ENCODE data around the gene ZNF624. TPM values are rescaled to one million over a fixed set of nuclear protein-coding genes. Genes with fewer than 3 reads are reported as not detected.
A peak's percentile ranks its signal among the peaks of the same experiment; 100 is the strongest.

ZNF624 gene
- total RNA-seq, 1 experiment from 2014 or later: 1.3 TPM

DNA sequence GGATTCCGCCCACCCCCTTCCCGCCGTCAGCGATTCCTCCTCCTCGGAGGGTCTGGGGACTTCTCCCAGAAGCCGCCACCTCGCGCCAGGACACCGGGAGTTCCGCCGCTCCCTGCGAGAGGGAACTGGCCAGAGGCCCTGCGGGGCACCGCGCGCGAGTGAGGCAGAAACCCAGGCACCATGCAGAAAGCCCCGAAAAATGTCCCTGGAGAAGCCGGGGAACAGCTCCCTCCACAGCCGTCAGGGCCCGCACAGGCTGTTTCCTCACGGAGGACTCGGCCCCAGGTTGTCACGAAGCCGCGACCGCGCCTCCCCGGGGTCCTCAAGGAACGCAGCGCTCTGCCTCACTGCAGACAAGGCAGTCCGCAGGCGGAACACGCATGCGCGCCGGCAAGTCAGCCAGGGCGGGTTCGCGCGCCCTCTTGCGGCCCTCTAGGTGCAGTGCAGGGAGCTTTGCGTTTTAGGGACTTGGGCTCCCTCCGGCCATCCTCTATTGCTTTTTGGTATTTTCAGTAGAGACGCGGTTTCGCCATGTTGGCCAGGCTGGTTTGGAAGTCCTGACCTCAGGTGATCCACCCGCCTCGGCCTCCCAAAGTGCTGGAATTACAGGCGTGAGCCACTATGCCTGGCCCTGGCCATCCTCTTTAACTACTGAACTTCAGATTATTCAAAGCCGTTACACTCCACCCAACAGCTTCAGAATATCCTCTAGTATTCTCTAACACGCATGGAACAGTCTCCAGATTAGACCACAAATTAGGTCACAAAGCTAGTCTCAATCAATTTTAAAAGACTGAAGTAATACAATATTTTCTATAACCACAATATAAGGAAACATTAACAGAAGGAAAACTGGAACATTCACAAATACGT lies 64.3 kb downstream of the ZNF624 start:
- Histone ChIP-seq H3K27me3 (ENCODE audit: insufficient read depth, low read length) (peaks cover 5% of the 10 kb centered on the region; the same call in 1 of the 2 replicates), H4K20me1 (ENCODE audit: control insufficient read depth, insufficient read depth, insufficient read length) (no peaks in the 10 kb centered on the region), H3K9ac (ENCODE audit: extremely low read depth, insufficient read length, low read length) (no peak overlapping the region), H4K5ac (ENCODE audit: insufficient read length, low read depth, low read length) (no peak overlapping the region), H3K9me3 (ENCODE audit: control insufficient read depth, low read depth, low read length) (no peaks in the 10 kb centered on the region), H3K4me1 (ENCODE audit: insufficient read depth, low read length) (no peaks in the 10 kb centered on the region), H2BK120ac (ENCODE audit: low read depth, low read length, poor library complexity, severe bottlenecking) (no peak overlapping the region), H3K18ac (ENCODE audit: insufficient read length, low read depth, low read length) (no peak overlapping the region), H3T11ph (ENCODE audit: low read length) (no peak overlapping the region), H3K27ac (ENCODE audit: insufficient read length, low read depth, low read length) (no peak overlapping the region), H3K14ac (ENCODE audit: insufficient read depth, low read length) (0 out of 2 replicates have a peak overlapping the region, but pooled peaks have one; percentile 21), H2BK12ac (ENCODE audit: insufficient read length, low read depth, low read length) (no peak overlapping the region), H3K79me1 (ENCODE audit: insufficient read depth, low read depth, low read length, poor library complexity, severe bottlenecking) (no peaks in the 10 kb centered on the region), H2BK5ac (ENCODE audit: insufficient read length, low read length) (no peak overlapping the region), H3K23me2 (ENCODE audit: insufficient read length, low read depth, low read length, poor library complexity, severe bottlenecking) (peaks cover 6% of the 10 kb centered on the region), H4K8ac (replicated peaks; ENCODE audit: insufficient read length, low read depth, low read length) (no peak overlapping the region), H3K23ac (ENCODE audit: insufficient read length, low read depth, low read length) (no peak overlapping the region), H2AFZ (ENCODE audit: low read length) (no peak overlapping the region), H2BK20ac (ENCODE audit: low read depth, low read length, poor library complexity, severe bottlenecking) (no peak overlapping the region), H2BK15ac (ENCODE audit: low read depth, low read length) (no peak overlapping the region), H2AK5ac (ENCODE audit: insufficient read length, low read length) (no peak overlapping the region), H3K4ac (ENCODE audit: low read depth, low read length) (no peak overlapping the region), H3K56ac (ENCODE audit: insufficient read length, low read depth, low read length) (no peak overlapping the region), H4K91ac (ENCODE audit: insufficient read length, low read depth, low read length) (no peak overlapping the region), H3K79me2 (ENCODE audit: insufficient read depth, low read length) (no peaks in the 10 kb centered on the region), H3K4me2 (ENCODE audit: insufficient read depth, insufficient read length, low read length) (peak overlapping the region; percentile 37)
- H3K27ac Mint-ChIP-seq: no peak overlapping the region; a peak in 1 of 7 replicates
- H3K4me1 Mint-ChIP-seq: peaks cover 8 to 17% of the 10 kb centered on the region in 2 experiments; a peak in 3 of 4 replicates
- peaks cover 12 to 17% of the 10 kb centered on the region in 2 experiments for H3K9me3 Mint-ChIP-seq
- H3K27me3 Mint-ChIP-seq (ENCODE audit: low read depth): peaks cover 43% of the 10 kb centered on the region
- H3K4me3 Mint-ChIP-seq: peak overlapping the region; percentile 66 to 78
- peaks cover 0 to 15% (median 2%) of the 10 kb centered on the region in 3 experiments; a peak in 6 of 7 replicates for H3K36me3 Mint-ChIP-seq (ENCODE audit: insufficient read depth in 1 of 3, low read depth in 3 of 3)
- no CpG with 5 or more reads among the region's 53 CpGs for WGBS (ENCODE audit: extremely low coverage, insufficient read length, low lambda C conversion rate)
- peak; percentile 98 for DNase-seq
- TF ChIP-seq, protein P1, sequence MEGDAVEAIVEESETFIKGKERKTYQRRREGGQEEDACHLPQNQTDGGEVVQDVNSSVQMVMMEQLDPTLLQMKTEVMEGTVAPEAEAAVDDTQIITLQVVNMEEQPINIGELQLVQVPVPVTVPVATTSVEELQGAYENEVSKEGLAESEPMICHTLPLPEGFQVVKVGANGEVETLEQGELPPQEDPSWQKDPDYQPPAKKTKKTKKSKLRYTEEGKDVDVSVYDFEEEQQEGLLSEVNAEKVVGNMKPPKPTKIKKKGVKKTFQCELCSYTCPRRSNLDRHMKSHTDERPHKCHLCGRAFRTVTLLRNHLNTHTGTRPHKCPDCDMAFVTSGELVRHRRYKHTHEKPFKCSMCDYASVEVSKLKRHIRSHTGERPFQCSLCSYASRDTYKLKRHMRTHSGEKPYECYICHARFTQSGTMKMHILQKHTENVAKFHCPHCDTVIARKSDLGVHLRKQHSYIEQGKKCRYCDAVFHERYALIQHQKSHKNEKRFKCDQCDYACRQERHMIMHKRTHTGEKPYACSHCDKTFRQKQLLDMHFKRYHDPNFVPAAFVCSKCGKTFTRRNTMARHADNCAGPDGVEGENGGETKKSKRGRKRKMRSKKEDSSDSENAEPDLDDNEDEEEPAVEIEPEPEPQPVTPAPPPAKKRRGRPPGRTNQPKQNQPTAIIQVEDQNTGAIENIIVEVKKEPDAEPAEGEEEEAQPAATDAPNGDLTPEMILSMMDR (conservative IDR thresholded peaks at IDR 0.05): peak; percentile 99
